ENCODE measurements around the gene CERKL.

CERKL gene

GRCh38 chr2:181623159-181623558 lies 33.7 kb downstream of the CERKL start:
- H3K4me3 ChIP-seq (ENCODE audit: low read length), result no peak overlapping the region
- TF ChIP-seq, protein P1, sequence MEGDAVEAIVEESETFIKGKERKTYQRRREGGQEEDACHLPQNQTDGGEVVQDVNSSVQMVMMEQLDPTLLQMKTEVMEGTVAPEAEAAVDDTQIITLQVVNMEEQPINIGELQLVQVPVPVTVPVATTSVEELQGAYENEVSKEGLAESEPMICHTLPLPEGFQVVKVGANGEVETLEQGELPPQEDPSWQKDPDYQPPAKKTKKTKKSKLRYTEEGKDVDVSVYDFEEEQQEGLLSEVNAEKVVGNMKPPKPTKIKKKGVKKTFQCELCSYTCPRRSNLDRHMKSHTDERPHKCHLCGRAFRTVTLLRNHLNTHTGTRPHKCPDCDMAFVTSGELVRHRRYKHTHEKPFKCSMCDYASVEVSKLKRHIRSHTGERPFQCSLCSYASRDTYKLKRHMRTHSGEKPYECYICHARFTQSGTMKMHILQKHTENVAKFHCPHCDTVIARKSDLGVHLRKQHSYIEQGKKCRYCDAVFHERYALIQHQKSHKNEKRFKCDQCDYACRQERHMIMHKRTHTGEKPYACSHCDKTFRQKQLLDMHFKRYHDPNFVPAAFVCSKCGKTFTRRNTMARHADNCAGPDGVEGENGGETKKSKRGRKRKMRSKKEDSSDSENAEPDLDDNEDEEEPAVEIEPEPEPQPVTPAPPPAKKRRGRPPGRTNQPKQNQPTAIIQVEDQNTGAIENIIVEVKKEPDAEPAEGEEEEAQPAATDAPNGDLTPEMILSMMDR (conservative IDR thresholded peaks at IDR 0.05; ENCODE audit: low read depth, low read length), result no peak
- DNase-seq (ENCODE audit: low read depth), result no peak

DNA sequence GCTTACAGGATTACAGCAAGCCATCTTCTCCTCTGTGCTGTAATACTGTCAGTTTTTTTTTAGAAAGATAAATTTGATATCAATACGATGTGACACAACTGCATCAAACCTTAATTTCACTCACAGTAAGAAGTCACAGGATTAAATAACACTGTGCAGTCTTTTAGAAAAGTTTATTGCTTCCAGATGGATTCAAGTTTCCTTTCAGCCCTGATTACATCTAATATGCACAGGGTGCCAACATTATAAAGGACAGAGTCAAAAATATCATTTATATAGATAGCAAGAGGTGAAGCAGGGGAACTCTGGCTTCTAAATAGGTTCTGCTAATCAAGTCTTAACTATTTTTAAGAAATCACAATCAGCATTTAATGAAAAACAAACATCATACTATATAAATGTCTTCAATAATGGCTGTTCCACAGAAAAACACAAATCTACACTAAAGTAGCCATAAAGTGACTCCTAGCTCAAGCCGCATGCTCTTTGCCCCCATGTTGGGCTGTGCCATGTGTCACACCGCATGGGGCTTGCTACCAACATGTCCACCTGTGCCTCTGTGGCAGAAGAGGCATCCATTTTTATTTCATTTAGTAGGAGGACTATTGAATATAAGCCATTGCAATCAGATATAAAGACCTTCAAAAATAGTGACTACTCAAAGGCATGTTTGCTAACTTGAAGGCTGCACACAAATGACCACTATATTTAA lies 35.0 kb downstream of the CERKL start:
- DNase-seq (ENCODE audit: low read depth), result no peak
- TF ChIP-seq, protein P1 (conservative IDR thresholded peaks at IDR 0.05; ENCODE audit: low read depth, low read length), result no peak
- no peak overlapping the region for H3K4me3 ChIP-seq (ENCODE audit: low read length)

GRCh38 chr2:181619516-181619915 lies 37.4 kb downstream of the CERKL start:
- no peak for DNase-seq (ENCODE audit: low read depth)
- H3K4me3 ChIP-seq (ENCODE audit: low read length), result no peak overlapping the region
- TF ChIP-seq, protein P1 (conservative IDR thresholded peaks at IDR 0.05; ENCODE audit: low read depth, low read length), result no peak

GRCh38 chr2:181616715-181617114 lies 40.2 kb downstream of the CERKL start:
- no peak overlapping the region for H3K4me3 ChIP-seq (ENCODE audit: low read length)
- TF ChIP-seq, protein P1 (conservative IDR thresholded peaks at IDR 0.05; ENCODE audit: low read depth, low read length), result no peak

DNA sequence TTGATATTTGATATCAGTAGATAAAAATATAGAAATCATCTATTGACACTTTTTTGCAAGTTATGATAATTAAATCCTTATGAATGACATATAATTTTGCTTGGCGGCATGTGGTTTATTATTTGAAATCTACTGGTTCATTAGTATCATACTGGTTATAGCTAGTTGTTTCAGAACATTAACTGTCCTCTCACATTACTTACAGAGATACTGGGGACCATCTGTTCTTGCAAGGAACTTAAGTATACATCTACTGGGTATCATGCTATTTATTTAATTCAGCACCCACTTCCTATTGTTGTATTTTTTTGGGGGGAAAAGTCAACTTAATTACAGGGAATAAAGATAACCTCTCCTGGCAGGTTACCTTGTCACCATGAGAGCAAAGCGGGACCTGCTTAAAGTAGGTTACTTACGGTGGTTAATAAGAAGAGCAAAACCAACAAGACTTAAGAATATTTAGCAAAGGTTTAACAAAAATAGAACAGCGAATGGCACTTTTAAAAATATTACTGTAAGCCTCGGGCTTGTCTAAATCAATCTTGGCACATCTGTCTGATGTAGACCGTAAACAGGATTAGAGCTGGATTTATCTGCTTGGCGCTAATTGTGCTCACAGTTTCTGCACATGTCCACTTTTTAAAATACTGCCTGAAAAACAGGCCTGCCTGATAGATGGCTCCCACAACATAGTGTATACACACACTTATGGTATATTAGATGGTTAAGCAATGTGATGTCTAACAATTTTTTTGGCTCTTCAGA lies 41.8 kb downstream of the CERKL start:
- TF ChIP-seq, protein P1 (conservative IDR thresholded peaks at IDR 0.05; ENCODE audit: low read depth, low read length), result no peak
- no peak overlapping the region for H3K4me3 ChIP-seq (ENCODE audit: low read length)
- DNase-seq (ENCODE audit: low read depth), result peak; percentile 16

More at GRCh38 chr2:181616715-181617114, 40.2 kb downstream of the CERKL start:
- DNase-seq (ENCODE audit: low read depth), result no peak

- no peak for DNase-seq (ENCODE audit: low read depth)
- TF ChIP-seq, protein P1 (conservative IDR thresholded peaks at IDR 0.05; ENCODE audit: low read depth, low read length), result no peak
- no peak overlapping the region for H3K4me3 ChIP-seq (ENCODE audit: low read length)
Measured at GRCh38 chr2:181613241-181613640, 43.7 kb downstream of the CERKL start.

Data from retinal pigment epithelial cell (primary cell).